MM.1S (cell line): ENCODE results near the gene UPK1A.

Experiments
- DNase-seq: peaks from one replicate; pipeline ENCODE4 v3.0.0-alpha.2; 2015
- H2AFZ ChIP-seq: fragments of 300-600 bp; sonication (generic); 2 replicates; pipeline ENCODE4 v1.6.0; 2016; ENCODE audit warnings: antibody characterized with exemption, low read length
- H3F3A ChIP-seq: fragments of 300-600 bp; sonication (generic); 2 replicates; pipeline ENCODE4 v1.6.1; 2016; ENCODE audit warnings: mild to moderate bottlenecking, antibody characterized with exemption, low read length, moderate library complexity, mixed read lengths; ENCODE audit not compliant: insufficient read depth
- H3K27ac ChIP-seq: fragments of 300-600 bp; sonication (generic); 2 replicates; pipeline ENCODE4 v1.5.1; 2016; ENCODE audit warnings: mild to moderate bottlenecking, low read length
- H3K27me3 ChIP-seq: fragments of 300-600 bp; sonication (generic); replicated peaks from 2 replicates; pipeline ENCODE4 v1.6.0; 2016; ENCODE audit warnings: low read length; ENCODE audit not compliant: insufficient read depth
- H3K36me3 ChIP-seq: fragments of 300-600 bp; sonication (generic); replicated peaks from 2 replicates; pipeline ENCODE4 v1.6.1; 2016; ENCODE audit warnings: mild to moderate bottlenecking, low read length, mixed read lengths; ENCODE audit not compliant: insufficient read depth
- H3K4me1 ChIP-seq: fragments of 300-600 bp; sonication (generic); 2 replicates; pipeline ENCODE4 v1.6.1; 2016; ENCODE audit warnings: low read length, mixed read lengths
- H3K4me2 ChIP-seq: fragments of 300-600 bp; sonication (generic); 2 replicates; pipeline ENCODE4 v1.6.0; 2016; ENCODE audit warnings: low read depth, low read length
- H3K4me3 ChIP-seq: fragments of 300-600 bp; sonication (generic); 2 replicates; pipeline ENCODE4 v1.5.1; 2016; ENCODE audit warnings: low read length, mixed read lengths
- H3K79me2 ChIP-seq: fragments of 300-600 bp; sonication (generic); 2 replicates; pipeline ENCODE4 v1.6.1; 2016; ENCODE audit warnings: mixed run types, low read length, mixed read lengths
- H3K9ac ChIP-seq: fragments of 300-600 bp; sonication (generic); 2 replicates; pipeline ENCODE4 v1.6.1; 2016; ENCODE audit warnings: low read length, mixed read lengths
- H3K9me2 ChIP-seq: fragments of 300-600 bp; sonication (generic); replicated peaks from 2 replicates; pipeline ENCODE4 v1.6.1; 2016; ENCODE audit warnings: mild to moderate bottlenecking, low read length, mixed read lengths; ENCODE audit not compliant: insufficient read depth
- H3K9me3 ChIP-seq: fragments of 300-600 bp; sonication (generic); replicated peaks from 2 replicates; pipeline ENCODE4 v1.6.1; 2016; ENCODE audit warnings: mild to moderate bottlenecking, low read length, mixed read lengths; ENCODE audit not compliant: insufficient read depth
- H4K20me1 ChIP-seq: fragments of 300-600 bp; sonication (generic); 2 replicates; pipeline ENCODE4 v1.6.1; 2016; ENCODE audit warnings: mild to moderate bottlenecking, low read length, moderate library complexity, mixed read lengths; ENCODE audit not compliant: insufficient read depth
- EZH2 ChIP-seq: fragments of 300-600 bp; sonication (generic); optimal IDR thresholded peaks from 2 replicates; pipeline ENCODE3; 2017; ENCODE audit warnings: low read depth, mild to moderate bottlenecking, antibody characterized with exemption, low read length, mixed read lengths
- EZH2phosphoT487 ChIP-seq: fragments of 300-600 bp; sonication (generic); IDR thresholded peaks from 2 replicates; pipeline ENCODE4 v1.6.1; 2018; ENCODE audit warnings: antibody characterized with exemption, low read length
- TF ChIP-seq, protein P1 (sequence below): fragments of 300-600 bp; sonication (generic); IDR thresholded peaks from 2 replicates; pipeline ENCODE4 v1.5.1; 2016; ENCODE audit warnings: antibody characterized with exemption, low read length, mixed read lengths

Gene UPK1A

GRCh38 chr19:35713506-35713850, 47.2 kb downstream of the UPK1A start:
- no peak for DNase-seq
- TF ChIP-seq EZH2phosphoT487 (no peak), EZH2 (no peak)
- TF ChIP-seq, protein P1, sequence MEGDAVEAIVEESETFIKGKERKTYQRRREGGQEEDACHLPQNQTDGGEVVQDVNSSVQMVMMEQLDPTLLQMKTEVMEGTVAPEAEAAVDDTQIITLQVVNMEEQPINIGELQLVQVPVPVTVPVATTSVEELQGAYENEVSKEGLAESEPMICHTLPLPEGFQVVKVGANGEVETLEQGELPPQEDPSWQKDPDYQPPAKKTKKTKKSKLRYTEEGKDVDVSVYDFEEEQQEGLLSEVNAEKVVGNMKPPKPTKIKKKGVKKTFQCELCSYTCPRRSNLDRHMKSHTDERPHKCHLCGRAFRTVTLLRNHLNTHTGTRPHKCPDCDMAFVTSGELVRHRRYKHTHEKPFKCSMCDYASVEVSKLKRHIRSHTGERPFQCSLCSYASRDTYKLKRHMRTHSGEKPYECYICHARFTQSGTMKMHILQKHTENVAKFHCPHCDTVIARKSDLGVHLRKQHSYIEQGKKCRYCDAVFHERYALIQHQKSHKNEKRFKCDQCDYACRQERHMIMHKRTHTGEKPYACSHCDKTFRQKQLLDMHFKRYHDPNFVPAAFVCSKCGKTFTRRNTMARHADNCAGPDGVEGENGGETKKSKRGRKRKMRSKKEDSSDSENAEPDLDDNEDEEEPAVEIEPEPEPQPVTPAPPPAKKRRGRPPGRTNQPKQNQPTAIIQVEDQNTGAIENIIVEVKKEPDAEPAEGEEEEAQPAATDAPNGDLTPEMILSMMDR: no peak
- Histone ChIP-seq H3K9me2 (no peaks in the 10 kb centered on the region), H2AFZ (no peak overlapping the region), H3K4me2 (no peak overlapping the region), H3K36me3 (no peaks in the 10 kb centered on the region), H3K4me3 (no peak overlapping the region), H3K27me3 (peaks cover 44% of the 10 kb centered on the region), H3K27ac (no peak overlapping the region), H4K20me1 (no peaks in the 10 kb centered on the region), H3K9me3 (no peaks in the 10 kb centered on the region), H3K9ac (no peak overlapping the region), H3K79me2 (peaks cover 3% of the 10 kb centered on the region), H3F3A (peaks cover 7% of the 10 kb centered on the region; the same call in 1 of the 2 replicates), H3K4me1 (peaks cover 11% of the 10 kb centered on the region)

GRCh38 chr19:35713904-35714495, 47.7 kb downstream of the UPK1A start:
- no peak overlapping the region for H3K9ac ChIP-seq
- H3K79me2 ChIP-seq: peaks cover 9% of the 10 kb centered on the region
- TF ChIP-seq, protein P1: no peak
- TF ChIP-seq EZH2phosphoT487 (no peak), EZH2 (no peak)
- H3K27ac ChIP-seq: no peak overlapping the region
- DNase-seq: no peak
- H3K4me3 ChIP-seq: no peak overlapping the region
- no peaks in the 10 kb centered on the region for H4K20me1 ChIP-seq
- H3K4me2 ChIP-seq: no peak overlapping the region
- no peaks in the 10 kb centered on the region for H3K36me3 ChIP-seq
- H3K9me2 ChIP-seq: no peaks in the 10 kb centered on the region
- H3F3A ChIP-seq: peaks cover 7% of the 10 kb centered on the region; the same call in 1 of the 2 replicates
- H3K4me1 ChIP-seq: peaks cover 13% of the 10 kb centered on the region
- peaks cover 39% of the 10 kb centered on the region for H3K27me3 ChIP-seq
- no peak overlapping the region for H2AFZ ChIP-seq
- H3K9me3 ChIP-seq: no peaks in the 10 kb centered on the region

DNA sequence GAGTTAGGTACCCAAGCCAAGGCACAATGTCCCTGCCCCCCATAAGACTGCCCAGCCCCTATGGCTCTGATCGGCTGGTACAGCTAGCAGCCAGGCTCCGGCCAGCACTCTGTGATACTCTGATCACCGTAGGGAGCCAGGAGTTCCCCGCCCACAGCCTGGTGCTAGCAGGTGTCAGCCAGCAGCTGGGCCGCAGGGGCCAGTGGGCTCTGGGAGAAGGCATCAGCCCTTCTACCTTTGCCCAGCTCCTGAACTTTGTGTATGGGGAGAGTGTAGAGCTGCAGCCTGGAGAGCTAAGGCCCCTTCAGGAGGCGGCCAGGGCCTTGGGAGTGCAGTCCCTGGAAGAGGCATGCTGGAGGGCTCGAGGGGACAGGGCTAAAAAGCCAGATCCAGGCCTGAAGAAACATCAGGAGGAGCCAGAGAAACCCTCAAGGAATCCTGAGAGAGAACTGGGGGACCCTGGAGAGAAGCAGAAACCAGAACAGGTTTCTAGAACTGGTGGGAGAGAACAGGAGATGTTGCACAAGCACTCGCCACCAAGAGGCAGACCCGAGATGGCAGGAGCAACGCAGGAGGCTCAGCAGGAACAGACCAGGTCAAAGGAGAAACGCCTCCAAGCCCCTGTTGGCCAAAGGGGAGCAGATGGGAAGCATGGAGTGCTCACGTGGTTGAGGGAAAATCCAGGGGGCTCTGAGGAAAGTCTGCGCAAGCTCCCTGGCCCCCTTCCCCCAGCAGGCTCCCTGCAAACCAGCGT, 48.5 kb downstream of the UPK1A start:
- TF ChIP-seq, protein P1: no peak
- TF ChIP-seq EZH2phosphoT487: no peak
- TF ChIP-seq EZH2: no peak
- Histone ChIP-seq H3K9ac (no peak overlapping the region), H3K27ac (no peak overlapping the region), H3K9me3 (no peaks in the 10 kb centered on the region), H3K27me3 (peaks cover 33% of the 10 kb centered on the region), H3K4me2 (no peak overlapping the region), H4K20me1 (no peaks in the 10 kb centered on the region), H3K9me2 (no peaks in the 10 kb centered on the region), H3K36me3 (no peaks in the 10 kb centered on the region), H3K79me2 (peaks cover 16% of the 10 kb centered on the region), H3K4me3 (no peak overlapping the region), H2AFZ (no peak overlapping the region), H3F3A (peaks cover 7% of the 10 kb centered on the region; the same call in 1 of the 2 replicates), H3K4me1 (peaks cover 14% of the 10 kb centered on the region)
- DNase-seq: no peak
